Caco-2 (cell line): Measurements from ENCODE around the gene TMEM132D. TPM values are rescaled to one million over a fixed set of nuclear protein-coding genes. Genes with fewer than 3 reads are reported as not detected.
"Not testable (repeated sequence)": the region's sequence is repeated elsewhere in the genome, so short reads cannot be mapped to it uniquely, and the experiment has no call there.

Source experiments
- BruUV-seq: library from RNA; stranded (reverse); fragments of 400-500 nt; replicated peaks from 2 replicates; lab custom pipeline; 2021; lab: Mats Ljungman, UMichigan
- CTCF ChIA-PET: fragments of 300-600 bp; sonication (Branson Sonifier 250); formaldehyde crosslinking; loops from one replicate; lab custom pipeline; 2022; ENCODE audit warnings: antibody characterized with exemption; lab: Charles Lee
- POLR2A ChIA-PET: fragments of 300-600 bp; sonication (Branson Sonifier 250); formaldehyde crosslinking; loops from one replicate; lab custom pipeline; 2022; ENCODE audit warnings: antibody characterized with exemption; lab: Charles Lee
- DNase-seq, 2 experiments: peaks; one replicate each; pipeline versions ENCODE4 v3.0.0 to v3.0.0-alpha.2; 2020 to 2022
- H3K27me3 ChIP-seq: replicated peaks from 2 replicates; pipeline ENCODE4 v1.6.0; 2011; ENCODE audit warnings: low read length; ENCODE audit not compliant: control insufficient read depth, insufficient read depth
- H3K36me3 ChIP-seq: 2 replicates; pipeline ENCODE4 v1.5.1; 2011; ENCODE audit warnings: low read length; ENCODE audit not compliant: control insufficient read depth, insufficient read depth
- H3K4me1 ChIP-seq: fragments of 250-450 bp; sonication (Bioruptor Pico); 2 replicates; pipeline ENCODE4 v1.5.1; 2020; ENCODE audit warnings: mild to moderate bottlenecking
- H3K4me3 ChIP-seq: 2 replicates; pipeline ENCODE4 v1.5.1; 2011; ENCODE audit warnings: low read depth, mild to moderate bottlenecking, control low read depth, low read length
- H3K9me3 ChIP-seq: fragments of 250-450 bp; sonication (Bioruptor Pico); 2 replicates; pipeline ENCODE4 v1.5.1; 2020; ENCODE audit warnings: mild to moderate bottlenecking, moderate library complexity
- H3K27ac Mint-ChIP-seq: one replicate; pipeline ENCODE4 v1.8.0; 2022; ENCODE audit warnings: mixed read lengths; ENCODE audit not compliant: unreplicated experiment
- H3K27me3 Mint-ChIP-seq: one replicate; pipeline ENCODE4 v1.8.0; 2022; ENCODE audit warnings: mixed read lengths; ENCODE audit not compliant: insufficient read depth, unreplicated experiment
- H3K36me3 Mint-ChIP-seq: one replicate; pipeline ENCODE4 v1.8.0; 2022; ENCODE audit warnings: mild to moderate bottlenecking, mixed read lengths; ENCODE audit not compliant: insufficient read depth, unreplicated experiment
- H3K4me1 Mint-ChIP-seq: one replicate; pipeline ENCODE4 v1.8.0; 2022; ENCODE audit warnings: low read depth, mixed read lengths; ENCODE audit not compliant: unreplicated experiment
- H3K4me3 Mint-ChIP-seq: one replicate; pipeline ENCODE4 v1.8.0; 2022; ENCODE audit warnings: mild to moderate bottlenecking, moderate library complexity, mixed read lengths; ENCODE audit not compliant: unreplicated experiment
- H3K9me3 Mint-ChIP-seq: one replicate; pipeline ENCODE4 v1.8.0; 2022; ENCODE audit warnings: mixed read lengths; ENCODE audit not compliant: unreplicated experiment
- CTCF ChIP-seq, 2 experiments: fragments of 200-600 bp in 1 of 2; IDR thresholded peaks; 1 replicate in 1 of 2; 2 replicates in 1 of 2; pipeline versions ENCODE4 v1.5.1 to v1.8.0; 2011 to 2022; ENCODE audit warnings: antibody characterized with exemption in 1 of 2, control low read depth in 1 of 2, inconsistent platforms in 1 of 2, low read depth in 1 of 2, low read length in 1 of 2, mild to moderate bottlenecking in 1 of 2, moderate library complexity in 1 of 2; ENCODE audit not compliant: insufficient read depth in 1 of 2, severe bottlenecking in 1 of 2, unreplicated experiment in 1 of 2
- intact Hi-C: fragments of 100-400 bp; cut with micrococcal nuclease; formaldehyde crosslinking; loops from one replicate; pipeline ENCODE4 v1.10.0; 2022; ENCODE audit not compliant: unreplicated experiment
- total RNA-seq: library from RNA; stranded (reverse); gene quantifications from 2 replicates; pipeline ENCODE4 v1.2.3, GENCODE V29; 2022

TMEM132D gene
- total RNA-seq, 1 experiment from 2014 or later, result not detected

GRCh38 chr12:129549656-129550055 lies 354.2 kb downstream of the TMEM132D start:
- Histone ChIP-seq H3K27me3 (no peaks in the 10 kb centered on the region), H3K9me3 (no peaks in the 10 kb centered on the region), H3K4me3 (no peak overlapping the region), H3K4me1 (no peaks in the 10 kb centered on the region), H3K36me3 (no peaks in the 10 kb centered on the region)
- Mint-ChIP-seq H3K27ac (no peak overlapping the region), H3K36me3 (no peaks in the 10 kb centered on the region), H3K9me3 (peaks cover 53% of the 10 kb centered on the region), H3K27me3 (no peaks in the 10 kb centered on the region), H3K4me3 (no peak overlapping the region), H3K4me1 (no peaks in the 10 kb centered on the region)
- ChIA-PET CTCF (no interaction called here), POLR2A (no interaction called here)
- no peak for DNase-seq
- no TSS peak for BruUV-seq
- intact Hi-C loops, result no loop called here
- TF ChIP-seq CTCF (IDR thresholded peaks at IDR 0.05; ENCODE audit: insufficient read depth in 1 of 2, low read depth in 1 of 2, low read length in 1 of 2, severe bottlenecking in 1 of 2, unreplicated experiment in 1 of 2), result no peak

- H3K36me3 Mint-ChIP-seq, H3K4me3 ChIP-seq, BruUV-seq, CTCF ChIA-PET, H3K27me3 ChIP-seq, H3K36me3 ChIP-seq, H3K27ac Mint-ChIP-seq, H3K4me1 Mint-ChIP-seq, H3K4me1 ChIP-seq, POLR2A ChIA-PET, DNase-seq, H3K9me3 ChIP-seq, H3K4me3 Mint-ChIP-seq, intact Hi-C loops, H3K27me3 Mint-ChIP-seq: not testable (repeated sequence)
- H3K9me3 Mint-ChIP-seq, result peaks cover 48% of the 10 kb centered on the region
These were observed 354.8 kb downstream of the TMEM132D start for GRCh38 chr12:129549020-129549419.

- Histone ChIP-seq H3K4me1 (no peaks in the 10 kb centered on the region), H3K27me3 (no peaks in the 10 kb centered on the region), H3K36me3 (no peaks in the 10 kb centered on the region), H3K4me3 (no peak overlapping the region), H3K9me3 (no peaks in the 10 kb centered on the region)
- Mint-ChIP-seq H3K9me3 (peaks cover 16% of the 10 kb centered on the region), H3K4me1 (no peaks in the 10 kb centered on the region), H3K36me3 (no peaks in the 10 kb centered on the region), H3K27me3 (no peaks in the 10 kb centered on the region), H3K4me3 (no peak overlapping the region), H3K27ac (no peak overlapping the region)
- TF ChIP-seq CTCF (IDR thresholded peaks at IDR 0.05; ENCODE audit: insufficient read depth in 1 of 2, low read depth in 1 of 2, low read length in 1 of 2, severe bottlenecking in 1 of 2, unreplicated experiment in 1 of 2), result no peak
- ChIA-PET CTCF (no interaction called here), POLR2A (no interaction called here)
- intact Hi-C loops, result no loop called here
- no TSS peak for BruUV-seq
- no peak for DNase-seq
These were observed 359.1 kb downstream of the TMEM132D start for GRCh38 chr12:129544716-129545115.

GRCh38 chr12:129540954-129541353 lies 362.9 kb downstream of the TMEM132D start:
- H3K27ac Mint-ChIP-seq, result no peak overlapping the region
- TF ChIP-seq CTCF (IDR thresholded peaks at IDR 0.05; ENCODE audit: insufficient read depth in 1 of 2, low read depth in 1 of 2, low read length in 1 of 2, severe bottlenecking in 1 of 2, unreplicated experiment in 1 of 2), result no peak
- Histone ChIP-seq H3K4me3 (no peak overlapping the region), H3K27me3 (no peaks in the 10 kb centered on the region), H3K4me1 (no peaks in the 10 kb centered on the region), H3K36me3 (no peaks in the 10 kb centered on the region), H3K9me3 (no peaks in the 10 kb centered on the region)
- no peaks in the 10 kb centered on the region for H3K4me1 Mint-ChIP-seq
- H3K9me3 Mint-ChIP-seq, result no peaks in the 10 kb centered on the region
- DNase-seq, result no peak
- no peaks in the 10 kb centered on the region for H3K36me3 Mint-ChIP-seq
- POLR2A ChIA-PET, result no interaction called here
- H3K27me3 Mint-ChIP-seq, result no peaks in the 10 kb centered on the region
- H3K4me3 Mint-ChIP-seq, result no peak overlapping the region
- CTCF ChIA-PET, result no interaction called here
- intact Hi-C loops, result no loop called here
- no TSS peak for BruUV-seq
